HG03159 (cell line): ENCODE measurements around the gene ZNF213.
"Not testable (repeated sequence)": the region's sequence is repeated elsewhere in the genome, so short reads cannot be mapped to it uniquely, and the experiment has no call there.

Source experiments
- ATAC-seq: cut with Tn5 transposase; IDR thresholded peaks from one replicate; pipeline ENCODE4 v1.9.1; 2021; ENCODE audit warnings: mild to moderate bottlenecking, moderate library complexity; ENCODE audit not compliant: unreplicated experiment

Gene ZNF213

DNA sequence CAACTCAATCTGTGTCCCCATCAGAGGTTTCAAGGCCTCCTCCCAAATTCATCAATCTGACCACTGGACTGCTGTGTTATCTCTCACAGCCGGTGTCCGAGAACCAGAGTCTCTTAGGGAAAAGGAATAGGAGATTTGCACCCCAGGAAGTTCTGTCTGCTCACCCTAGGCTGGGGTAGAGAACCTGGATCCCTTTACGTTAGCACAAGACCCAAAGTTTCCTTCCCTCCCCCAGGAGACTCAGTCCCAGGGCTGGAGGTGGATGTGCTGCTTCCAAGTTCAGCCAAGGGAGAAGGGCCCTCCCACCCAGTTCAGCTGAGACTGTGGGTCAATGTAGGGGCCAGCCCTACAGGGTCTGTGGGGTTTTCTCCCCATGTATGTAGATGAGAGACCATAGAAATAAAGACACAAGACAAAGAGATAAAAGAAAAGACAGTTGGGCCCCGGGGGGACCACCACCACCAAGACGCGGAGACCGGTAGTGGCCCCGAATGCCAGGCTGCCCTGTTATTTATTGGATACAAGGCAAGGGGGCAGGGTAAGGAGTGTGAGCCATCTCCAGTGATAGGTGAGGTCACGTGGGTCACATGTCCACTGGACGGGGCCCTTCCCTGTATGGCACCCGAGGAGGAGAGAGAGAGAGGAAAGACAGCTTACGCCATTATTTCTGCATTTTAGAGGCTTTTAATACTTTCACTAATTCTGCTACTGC, 30.4 kb downstream of the ZNF213 start:
- ATAC-seq, result no peak

DNA sequence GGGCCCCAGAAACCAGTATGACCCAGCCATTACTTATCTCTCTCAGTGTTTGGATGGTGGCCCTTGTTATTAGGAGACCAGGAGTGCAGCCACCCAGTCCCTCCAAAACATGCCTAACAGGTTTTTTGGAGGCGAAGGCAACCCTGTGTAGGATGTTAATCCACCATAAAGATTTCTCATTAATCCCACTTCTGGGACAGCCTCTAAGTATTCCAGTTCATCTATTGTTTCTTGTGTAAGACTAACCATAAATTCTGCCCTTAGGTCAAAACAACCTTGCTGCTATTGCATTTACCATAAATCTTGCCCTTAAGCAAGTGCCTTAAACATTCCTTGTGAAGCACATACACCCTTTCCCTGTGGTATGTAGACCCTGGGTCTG, 31.7 kb downstream of the ZNF213 start:
- no peak for ATAC-seq

GRCh38 chr16:3168729-3169128, 33.9 kb downstream of the ZNF213 start:
- not testable (repeated sequence) for ATAC-seq

GRCh38 chr16:3170440-3171180, 35.8 kb downstream of the ZNF213 start:
- ATAC-seq, result no peak

- ATAC-seq, result peak; percentile 54
Observed at GRCh38 chr16:3171181-3171854, 36.5 kb downstream of the ZNF213 start.

GRCh38 chr16:3171855-3172593, 37.2 kb downstream of the ZNF213 start:
- ATAC-seq, result peak; percentile 25

DNA sequence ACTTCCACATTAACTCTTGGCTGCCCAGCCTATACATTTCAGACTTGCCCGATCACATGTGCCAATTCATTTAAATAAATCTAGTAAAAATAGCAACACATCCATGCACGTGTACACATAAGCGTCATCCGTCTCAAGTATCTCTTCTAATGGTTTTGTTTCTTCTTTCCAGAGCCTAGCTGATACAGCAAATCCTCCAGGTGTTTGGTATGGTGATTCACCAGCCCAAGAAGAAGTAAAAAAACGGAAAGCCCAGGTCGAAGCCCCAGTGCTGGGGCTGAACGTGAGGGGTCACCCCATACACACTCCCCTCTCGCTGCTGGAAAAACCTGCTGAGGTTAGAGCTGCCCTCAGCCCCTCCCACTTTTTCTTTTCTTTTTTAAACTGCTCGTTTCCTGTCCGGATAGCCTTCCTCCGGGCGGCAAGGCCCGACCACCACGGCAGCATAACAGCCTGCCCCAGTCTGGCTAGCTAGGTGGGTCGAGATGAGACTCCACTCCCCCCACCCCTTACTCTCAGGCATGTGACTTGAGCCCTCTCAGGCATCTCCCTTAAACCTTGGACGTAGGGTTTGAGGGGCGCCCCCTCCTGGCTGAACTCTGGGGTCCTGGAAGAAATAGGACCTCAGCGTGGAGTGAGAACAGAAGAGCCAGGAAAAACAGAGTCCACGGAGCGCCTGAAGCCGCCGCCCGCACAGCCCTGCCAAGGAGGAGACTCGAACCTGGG, 39.2 kb downstream of the ZNF213 start:
- ATAC-seq, result no peak

DNA sequence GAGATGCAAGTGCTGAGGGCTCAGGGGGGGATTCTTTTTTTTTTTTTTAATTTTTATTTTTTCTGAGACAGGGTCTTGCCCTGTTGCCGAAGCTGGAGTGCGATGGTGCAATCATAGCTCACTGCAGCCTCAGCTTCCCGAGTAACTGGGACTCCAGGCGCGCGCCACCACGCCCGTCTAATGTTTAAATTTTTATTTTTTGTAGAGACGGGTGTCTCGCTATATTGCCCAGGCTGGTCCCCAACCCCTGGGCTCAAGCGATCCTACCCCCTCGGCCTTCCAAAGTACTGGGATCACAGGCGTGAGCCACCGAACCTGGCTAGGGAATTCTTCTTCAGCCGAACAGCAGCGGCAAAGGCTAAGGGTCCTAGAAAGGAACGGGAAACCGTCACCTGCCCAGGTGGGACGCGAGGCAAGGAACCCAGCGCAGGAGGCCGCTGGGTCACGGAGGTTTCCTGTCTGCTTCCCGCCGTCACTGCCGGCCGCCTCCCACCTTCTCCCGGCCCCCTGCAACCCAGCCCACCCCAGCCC, 39.9 kb downstream of the ZNF213 start:
- no peak for ATAC-seq

- ATAC-seq, result no peak
Observed at GRCh38 chr16:3175157-3176093, 40.6 kb downstream of the ZNF213 start.

DNA sequence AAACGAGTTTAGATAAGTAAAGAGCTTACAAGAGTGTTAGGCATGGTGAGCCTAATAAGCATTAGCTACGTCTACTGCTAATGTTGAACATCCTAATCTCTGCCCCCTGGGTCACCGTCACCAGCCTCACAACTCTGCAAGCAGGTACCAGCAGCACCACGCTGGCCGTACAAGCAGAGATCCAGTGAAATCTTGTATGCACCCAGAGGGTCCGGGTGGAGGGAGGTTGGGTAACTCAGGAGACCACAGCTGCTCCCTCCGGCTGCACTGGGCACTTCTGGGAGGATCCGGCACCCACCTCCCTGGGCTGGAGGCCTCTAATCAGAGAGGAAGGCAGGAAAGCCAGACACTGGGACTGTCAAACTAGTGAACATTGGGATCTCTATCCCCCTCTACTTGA, 44.8 kb downstream of the ZNF213 start:
- ATAC-seq, result no peak

GRCh38 chr16:3180445-3180878, 45.6 kb downstream of the ZNF213 start:
- ATAC-seq, result no peak

GRCh38 chr16:3182293-3182607, 47.4 kb downstream of the ZNF213 start:
- not testable (repeated sequence) for ATAC-seq

DNA sequence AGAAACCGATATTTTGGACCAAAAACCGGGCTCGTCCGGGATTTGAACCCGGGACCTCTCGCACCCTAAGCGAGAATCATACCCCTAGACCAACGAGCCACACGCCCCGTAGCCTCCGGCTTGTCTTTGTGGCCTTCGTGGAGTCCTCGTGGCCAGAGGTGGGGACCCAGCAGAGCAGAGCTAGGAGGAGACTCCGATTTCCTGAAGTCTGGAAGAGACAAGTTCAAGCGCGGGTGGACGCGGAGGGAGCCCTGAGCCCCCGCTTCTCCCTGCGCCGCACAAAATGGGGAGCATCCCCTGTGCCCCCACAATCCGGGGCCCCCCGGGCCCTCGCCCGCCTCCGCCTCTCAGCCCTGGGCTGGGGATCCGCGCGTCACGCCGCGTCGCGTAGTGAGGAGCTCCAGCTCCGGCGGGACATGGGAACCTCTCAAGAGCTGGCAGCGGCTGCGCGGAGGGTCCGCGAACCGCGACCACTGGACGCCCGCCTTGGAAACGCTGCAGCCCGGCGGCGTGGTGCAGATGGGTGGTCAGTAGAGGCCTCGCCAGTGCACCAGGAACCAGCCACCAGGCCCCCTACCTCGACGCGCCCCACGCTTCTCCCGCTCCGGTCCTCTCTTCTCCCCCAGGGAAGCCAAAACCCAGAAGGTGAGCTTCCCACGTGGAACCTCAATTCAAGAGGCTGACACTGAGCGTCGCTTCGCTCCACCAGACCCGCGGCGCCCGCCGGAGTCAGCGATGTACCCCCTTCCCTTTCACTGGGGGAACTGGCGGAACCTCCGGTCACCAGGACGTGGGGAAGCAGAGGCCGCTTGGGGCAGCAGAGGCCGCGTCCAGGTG, 48.0 kb downstream of the ZNF213 start:
- no peak for ATAC-seq

DNA sequence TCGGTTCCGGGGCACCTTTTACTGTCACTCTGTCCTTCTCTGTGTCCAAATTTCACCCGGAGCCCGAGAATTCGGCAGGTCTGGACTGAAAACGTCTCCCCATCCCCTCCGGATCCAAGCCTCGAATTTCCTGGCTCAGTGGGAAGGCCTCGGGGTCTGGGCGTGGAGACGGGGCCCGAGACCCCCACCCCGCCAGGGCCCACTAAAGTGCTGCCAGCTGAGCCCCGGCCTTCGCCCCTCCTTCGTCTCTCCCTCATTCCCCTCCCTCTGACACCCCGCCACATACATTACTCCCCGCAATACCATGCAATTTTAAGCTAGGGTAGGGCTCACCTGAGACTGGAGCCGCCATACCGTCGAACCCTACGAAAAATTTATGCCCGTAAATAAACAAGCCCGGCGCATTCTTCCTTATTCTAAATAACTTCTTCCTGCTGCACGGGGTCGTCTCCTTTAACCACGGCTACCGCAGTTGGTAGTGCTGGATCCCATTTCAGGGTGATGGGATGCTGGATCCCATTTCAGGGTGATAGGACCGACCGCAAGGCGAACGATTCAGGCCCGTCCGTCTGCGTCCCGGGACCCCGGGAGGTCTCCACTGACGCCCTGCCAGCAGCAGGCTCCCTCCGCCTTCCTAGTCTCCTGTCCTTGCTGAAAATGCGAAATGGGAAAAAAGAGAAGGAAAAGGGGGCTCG, 48.8 kb downstream of the ZNF213 start:
- ATAC-seq, result no peak

GRCh38 chr16:3186946-3187690, 52.3 kb downstream of the ZNF213 start:
- ATAC-seq, result no peak

DNA sequence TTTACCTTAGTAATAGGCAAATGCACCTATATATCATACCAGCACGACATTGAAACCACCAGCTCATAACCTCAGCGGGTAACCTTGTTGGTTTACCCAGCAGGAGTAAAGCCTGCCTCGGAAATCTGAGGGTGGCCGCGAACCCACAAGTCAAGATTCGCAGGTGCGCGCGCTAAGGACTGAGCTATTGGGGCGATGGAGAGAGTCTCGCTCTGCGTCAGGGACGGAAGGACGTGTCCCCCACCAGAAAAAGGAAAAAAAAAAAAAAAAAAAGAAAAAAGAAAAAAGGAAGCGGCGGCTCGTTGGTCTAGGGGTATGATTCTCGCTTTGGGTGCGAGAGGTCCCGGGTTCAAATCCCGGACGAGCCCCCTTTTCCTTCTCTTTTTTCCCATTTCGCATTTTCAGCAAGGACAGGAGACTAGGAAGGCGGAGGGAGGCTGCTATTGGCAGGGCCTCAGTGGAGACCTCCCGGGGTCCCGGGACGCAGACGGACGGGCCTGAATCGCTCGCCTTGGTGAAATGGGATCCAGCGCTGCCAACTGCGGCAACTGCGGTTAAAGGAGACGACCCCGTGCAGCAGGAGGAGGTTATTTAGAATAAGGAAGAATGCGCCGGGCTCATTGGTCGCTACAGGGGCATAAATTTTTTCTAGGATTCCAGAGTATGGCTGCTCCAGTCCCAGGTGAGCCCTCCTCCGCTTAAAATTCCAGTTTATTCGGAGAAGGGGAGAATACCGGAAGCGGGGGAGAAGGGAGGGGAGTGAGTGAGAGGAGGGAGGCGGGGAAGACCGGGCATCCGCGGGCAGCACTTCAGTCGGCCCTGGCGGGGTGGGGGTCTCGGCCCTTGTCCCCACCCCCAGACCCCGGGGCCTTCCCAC, 53.2 kb downstream of the ZNF213 start, which contains the start of gene OR1F1:
OR1F1 (plus strand) TSS at position 407 of the 877 bp plus-strand sequence.
- ATAC-seq, result no peak
